Stimulated activated CD4-positive, alpha-beta T cell treated with anti-CD3 and anti-CD28 coated beads, TNF-alpha, amount 100 ng/mL, for 1 hour (primary cell): ENCODE results near the gene DOCK4.
"Not testable (repeated sequence)": the region's sequence is repeated elsewhere in the genome, so short reads cannot be mapped to it uniquely, and the experiment has no call there.

Experiments used
- DNase-seq, 3 donors: peaks; one replicate each; pipeline ENCODE4 v3.0.0-alpha.2; 2020; ENCODE audit warnings: low read depth in 3 of 3, low spot score in 1 of 3

The DOCK4 gene

GRCh38 chr7:112134039-112134438 lies 72.2 kb downstream of the DOCK4 start:
- no peak for DNase-seq

- DNase-seq: no peak
Measured at GRCh38 chr7:112133328-112133727, 72.9 kb downstream of the DOCK4 start.

GRCh38 chr7:112132051-112132694 lies 74.0 kb downstream of the DOCK4 start:
- DNase-seq: no peak

- no peak for DNase-seq
Measured at GRCh38 chr7:112130729-112131410, 75.3 kb downstream of the DOCK4 start.

GRCh38 chr7:112129655-112130323 lies 76.4 kb downstream of the DOCK4 start:
- no peak for DNase-seq

- DNase-seq: not testable (repeated sequence)
Measured at GRCh38 chr7:112128461-112129425, 77.5 kb downstream of the DOCK4 start.

GRCh38 chr7:112128041-112128440 lies 78.2 kb downstream of the DOCK4 start:
- not testable (repeated sequence) for DNase-seq

GRCh38 chr7:112125250-112125649 lies 80.9 kb downstream of the DOCK4 start:
- DNase-seq: no peak

GRCh38 chr7:112124061-112124766 lies 82.0 kb downstream of the DOCK4 start:
- no peak for DNase-seq

- DNase-seq: no peak
Measured at GRCh38 chr7:112122798-112123197, 83.4 kb downstream of the DOCK4 start.

GRCh38 chr7:112122144-112122543 lies 84.1 kb downstream of the DOCK4 start:
- DNase-seq: no peak

GRCh38 chr7:112121318-112121717 lies 84.9 kb downstream of the DOCK4 start:
- DNase-seq: no peak

GRCh38 chr7:112120696-112121217 lies 85.4 kb downstream of the DOCK4 start:
- DNase-seq: no peak

- no peak for DNase-seq
Measured at GRCh38 chr7:112118581-112119566, 87.3 kb downstream of the DOCK4 start.

- DNase-seq: no peak
Measured at GRCh38 chr7:112116894-112117293, 89.3 kb downstream of the DOCK4 start.

GRCh38 chr7:112116358-112116757 lies 89.8 kb downstream of the DOCK4 start:
- DNase-seq: no peak

GRCh38 chr7:112115880-112116279 lies 90.3 kb downstream of the DOCK4 start:
- DNase-seq: no peak

- DNase-seq: no peak
Measured at GRCh38 chr7:112113913-112114575, 92.2 kb downstream of the DOCK4 start.
